PC-9 (cell line): Measurements from ENCODE around the gene GFER.

ENCODE experiments used
- EZH2 ChIP-seq: fragments of 200-600 bp; sonication (generic); IDR thresholded peaks from 2 replicates; pipeline ENCODE4 v1.8.0; 2017; ENCODE audit warnings: antibody characterized with exemption, low read depth
- TF ChIP-seq, protein P1 (sequence below): fragments of 200-600 bp; sonication (generic); conservative IDR thresholded peaks from 2 replicates; pipeline ENCODE4 v1.6.1; 2017; ENCODE audit warnings: mixed run types, antibody characterized with exemption, mild to moderate bottlenecking, moderate library complexity

DNA sequence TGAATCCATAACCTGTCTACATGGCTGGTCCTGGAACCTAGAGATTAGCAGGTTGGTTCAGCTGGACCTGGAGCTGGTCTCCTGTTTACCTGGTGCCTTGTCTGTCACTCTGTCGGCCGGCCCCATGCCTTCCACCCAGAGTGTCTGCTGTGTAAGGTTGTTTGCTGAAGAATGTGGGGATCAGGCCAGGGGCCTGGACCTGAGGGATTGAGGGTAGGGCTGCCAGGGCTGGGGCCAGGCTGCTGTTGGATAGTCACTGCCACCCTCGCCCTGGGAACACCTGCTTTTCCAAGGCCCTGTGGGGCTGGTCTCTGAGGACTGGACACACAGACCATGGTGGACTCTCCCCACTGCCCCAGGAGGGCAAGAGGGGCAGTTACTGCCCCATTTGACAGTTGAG is 44.2 kb downstream of the GFER start:
- TF ChIP-seq, protein P1, sequence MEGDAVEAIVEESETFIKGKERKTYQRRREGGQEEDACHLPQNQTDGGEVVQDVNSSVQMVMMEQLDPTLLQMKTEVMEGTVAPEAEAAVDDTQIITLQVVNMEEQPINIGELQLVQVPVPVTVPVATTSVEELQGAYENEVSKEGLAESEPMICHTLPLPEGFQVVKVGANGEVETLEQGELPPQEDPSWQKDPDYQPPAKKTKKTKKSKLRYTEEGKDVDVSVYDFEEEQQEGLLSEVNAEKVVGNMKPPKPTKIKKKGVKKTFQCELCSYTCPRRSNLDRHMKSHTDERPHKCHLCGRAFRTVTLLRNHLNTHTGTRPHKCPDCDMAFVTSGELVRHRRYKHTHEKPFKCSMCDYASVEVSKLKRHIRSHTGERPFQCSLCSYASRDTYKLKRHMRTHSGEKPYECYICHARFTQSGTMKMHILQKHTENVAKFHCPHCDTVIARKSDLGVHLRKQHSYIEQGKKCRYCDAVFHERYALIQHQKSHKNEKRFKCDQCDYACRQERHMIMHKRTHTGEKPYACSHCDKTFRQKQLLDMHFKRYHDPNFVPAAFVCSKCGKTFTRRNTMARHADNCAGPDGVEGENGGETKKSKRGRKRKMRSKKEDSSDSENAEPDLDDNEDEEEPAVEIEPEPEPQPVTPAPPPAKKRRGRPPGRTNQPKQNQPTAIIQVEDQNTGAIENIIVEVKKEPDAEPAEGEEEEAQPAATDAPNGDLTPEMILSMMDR, result no peak
- TF ChIP-seq EZH2, result no peak
